ENCODE measurements around the gene CPNE8. TPM values are rescaled to one million over a fixed set of nuclear protein-coding genes. Genes with fewer than 3 reads are reported as not detected.

CPNE8 gene
- total and polyA plus RNA-seq, 2 donors (not counting 1 experiment from before 2014, with no cell fraction given), result 1.5 to 1.6 TPM

GRCh38 chr12:38844267-38844666 lies 61.1 kb downstream of the CPNE8 start:
- Histone ChIP-seq H4K20me1 (ENCODE audit: control insufficient read depth, insufficient read depth, low read length, poor library complexity, severe bottlenecking) (no peaks in the 10 kb centered on the region), H3K27me3 (replicated peaks in 1 of 4; ENCODE audit: control extremely low read depth in 1 of 4, control insufficient read depth in 3 of 4, insufficient read depth in 4 of 4, low read length in 3 of 4) (no peaks in the 10 kb centered on the region), H3K27ac (ENCODE audit: low read length in 2 of 2) (no peak overlapping the region), H3K4me3 (ENCODE audit: control extremely low read depth in 1 of 5, extremely low read depth in 1 of 5, insufficient read depth in 1 of 5, low read depth in 2 of 5, low read length in 4 of 5) (no peak overlapping the region), H3K4me1 (ENCODE audit: control insufficient read depth in 2 of 2, insufficient read depth in 2 of 2, low read length in 2 of 2) (no peaks in the 10 kb centered on the region), H3K9ac (ENCODE audit: low read length) (no peak overlapping the region), H3K4me2 (replicated peaks; ENCODE audit: low read depth, low read length, poor library complexity, severe bottlenecking) (no peak overlapping the region), H3K79me2 (ENCODE audit: control insufficient read depth, insufficient read depth, low read length) (no peaks in the 10 kb centered on the region), H2AFZ (ENCODE audit: insufficient read depth, low read depth, low read length, poor library complexity, severe bottlenecking) (no peak overlapping the region), H3K36me3 (replicated peaks in 1 of 2; ENCODE audit: control extremely low read depth in 1 of 2, control insufficient read depth in 1 of 2, extremely low read depth in 1 of 2, insufficient read depth in 2 of 2, low read length in 1 of 2) (no peaks in the 10 kb centered on the region), H3K9me3 (ENCODE audit: control extremely low read depth in 1 of 3, control insufficient read depth in 2 of 3, insufficient read depth in 1 of 3, low read length in 2 of 3) (no peaks in the 10 kb centered on the region)
- intact Hi-C loops (cut with micrococcal nuclease), result no loop called here
- Mint-ChIP-seq H3K27ac (no peak overlapping the region), H3K9me3 (ENCODE audit: insufficient read depth) (no peaks in the 10 kb centered on the region), H3K4me3 (no peak overlapping the region), H3K27me3 (no peaks in the 10 kb centered on the region), H3K4me1 (no peaks in the 10 kb centered on the region)
- POLR2A ChIA-PET, result no interaction called here
- TF ChIP-seq EZH2 (IDR thresholded peaks at IDR 0.05; ENCODE audit: borderline replicate concordance, insufficient read depth, low read depth, low read length, poor library complexity, severe bottlenecking) (no peak), CTCF (IDR thresholded peaks at IDR 0.05) (no peak)
- WGBS (ENCODE audit: insufficient coverage), result no CpG with 5 or more reads among the region's 4 CpGs
- ATAC-seq (ENCODE audit: low read depth) (no peak), DNase-seq (no peak)
- CTCF ChIA-PET, result no interaction called here

GRCh38 chr12:38838056-38838850 lies 67.1 kb downstream of the CPNE8 start:
- H3K4me1 ChIP-seq (ENCODE audit: control insufficient read depth in 2 of 2, insufficient read depth in 2 of 2, low read length in 2 of 2), result no peaks in the 10 kb centered on the region
- no peak overlapping the region for H3K27ac Mint-ChIP-seq
- CTCF ChIA-PET, result no interaction called here
- H3K27ac ChIP-seq (ENCODE audit: low read length in 2 of 2), result no peak overlapping the region
- DNase-seq (no peak), ATAC-seq (ENCODE audit: low read depth) (no peak)
- no peaks in the 10 kb centered on the region for H3K79me2 ChIP-seq (ENCODE audit: control insufficient read depth, insufficient read depth, low read length)
- H3K27me3 Mint-ChIP-seq, result no peaks in the 10 kb centered on the region
- H3K36me3 ChIP-seq (replicated peaks in 1 of 2; ENCODE audit: control extremely low read depth in 1 of 2, control insufficient read depth in 1 of 2, extremely low read depth in 1 of 2, insufficient read depth in 2 of 2, low read length in 1 of 2), result no peaks in the 10 kb centered on the region
- H3K4me3 ChIP-seq (ENCODE audit: control extremely low read depth in 1 of 5, extremely low read depth in 1 of 5, insufficient read depth in 1 of 5, low read depth in 2 of 5, low read length in 4 of 5), result no peak overlapping the region
- H3K9me3 ChIP-seq (ENCODE audit: control extremely low read depth in 1 of 3, control insufficient read depth in 2 of 3, insufficient read depth in 1 of 3, low read length in 2 of 3), result no peaks in the 10 kb centered on the region
- no peaks in the 10 kb centered on the region for H3K4me1 Mint-ChIP-seq
- TF ChIP-seq EZH2 (IDR thresholded peaks at IDR 0.05; ENCODE audit: borderline replicate concordance, insufficient read depth, low read depth, low read length, poor library complexity, severe bottlenecking), result no peak
- no peak for TF ChIP-seq CTCF (IDR thresholded peaks at IDR 0.05)
- no peak overlapping the region for H3K9ac ChIP-seq (ENCODE audit: low read length)
- WGBS (ENCODE audit: insufficient coverage), result 79% methylated on average over 1 of the region's 2 CpGs
- H3K27me3 ChIP-seq (replicated peaks in 1 of 4; ENCODE audit: control extremely low read depth in 1 of 4, control insufficient read depth in 3 of 4, insufficient read depth in 4 of 4, low read length in 3 of 4), result no peaks in the 10 kb centered on the region
- H3K4me3 Mint-ChIP-seq, result no peak overlapping the region
- no peak overlapping the region for H2AFZ ChIP-seq (ENCODE audit: insufficient read depth, low read depth, low read length, poor library complexity, severe bottlenecking)
- intact Hi-C loops (cut with micrococcal nuclease), result no loop called here
- POLR2A ChIA-PET, result no interaction called here
- no peak overlapping the region for H3K4me2 ChIP-seq (replicated peaks; ENCODE audit: low read depth, low read length, poor library complexity, severe bottlenecking)
- H4K20me1 ChIP-seq (ENCODE audit: control insufficient read depth, insufficient read depth, low read length, poor library complexity, severe bottlenecking), result no peaks in the 10 kb centered on the region
- peaks cover 6% of the 10 kb centered on the region for H3K9me3 Mint-ChIP-seq (ENCODE audit: insufficient read depth)

All from B cell (primary cell).